Measurements from ENCODE around the gene BAD.

BAD gene

GRCh38 chr11:64226507-64227051 is 57.9 kb downstream of the BAD start:
- DNase-seq: no peak

GRCh38 chr11:64225608-64226506 is 58.6 kb downstream of the BAD start, which contains the start of the genes NUDT22 and TRPT1:
TSS of gene NUDT22 (plus strand) at chr11:64226274. CDS start at chr11:64226653, 379 bp downstream.
TSS of gene TRPT1 (minus strand) at chr11:64226186. CDS start at chr11:64225860, 326 bp downstream.
- peak; percentile 74 for DNase-seq

GRCh38 chr11:64224891-64225607 is 59.4 kb downstream of the BAD start:
- no peak for DNase-seq

- no peak for DNase-seq
These were observed 60.1 kb downstream of the BAD start for GRCh38 chr11:64224151-64224890.

GRCh38 chr11:64223001-64223651 is 61.3 kb downstream of the BAD start:
- DNase-seq: no peak

- DNase-seq: no peak
These were observed 61.8 kb downstream of the BAD start for GRCh38 chr11:64222651-64223000.

GRCh38 chr11:64220798-64221197 is 63.7 kb downstream of the BAD start:
- DNase-seq: no peak

GRCh38 chr11:64220271-64220670 is 64.2 kb downstream of the BAD start:
- DNase-seq: no peak

Measured in NCI-H1048 (cell line).